GM21576 (cell line): ENCODE data around the gene TJP1.
A peak's percentile ranks its signal among the peaks of the same experiment; 100 is the strongest.
"Not testable (repeated sequence)": the region's sequence is repeated elsewhere in the genome, so short reads cannot be mapped to it uniquely, and the experiment has no call there.

Experiments
- ATAC-seq: cut with Tn5 transposase; IDR thresholded peaks from one replicate; pipeline ENCODE4 v1.9.1; 2021; ENCODE audit warnings: mild to moderate bottlenecking, moderate library complexity; ENCODE audit not compliant: unreplicated experiment

The TJP1 gene

DNA sequence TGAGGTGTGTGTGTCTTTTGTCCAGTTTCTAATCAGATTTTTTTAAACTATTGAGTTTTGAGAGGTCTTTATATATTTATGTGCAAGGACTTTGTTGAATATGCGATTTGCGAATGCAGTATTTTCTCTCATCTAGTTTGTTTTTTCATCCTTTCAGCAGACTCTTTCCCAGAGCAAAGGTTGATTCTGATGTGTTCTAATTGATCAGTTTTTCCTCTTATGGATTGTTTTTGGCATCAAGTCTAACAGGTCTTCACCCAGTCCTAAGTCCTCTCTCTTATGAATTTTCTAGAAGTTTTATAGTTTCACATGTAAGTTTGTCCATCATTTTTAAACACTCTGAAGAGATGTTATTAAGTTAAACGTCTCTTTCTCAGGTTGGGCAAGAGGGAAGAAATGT lies 17.8 kb upstream of the TJP1 start:
- ATAC-seq: no peak

GRCh38 chr15:29838352-29839010 lies 16.2 kb upstream of the TJP1 start:
- no peak for ATAC-seq

- no peak for ATAC-seq
Observed at GRCh38 chr15:29835301-29835700, 13.0 kb upstream of the TJP1 start.

- ATAC-seq: no peak
Observed at GRCh38 chr15:29832709-29833108, 10.4 kb upstream of the TJP1 start.

GRCh38 chr15:29826908-29827820 lies 4.9 kb upstream of the TJP1 start:
- no peak for ATAC-seq

GRCh38 chr15:29825227-29825626 lies 3.0 kb upstream of the TJP1 start:
- no peak for ATAC-seq

GRCh38 chr15:29822684-29823459 lies 604 bp upstream of the TJP1 start:
- ATAC-seq: no peak

DNA sequence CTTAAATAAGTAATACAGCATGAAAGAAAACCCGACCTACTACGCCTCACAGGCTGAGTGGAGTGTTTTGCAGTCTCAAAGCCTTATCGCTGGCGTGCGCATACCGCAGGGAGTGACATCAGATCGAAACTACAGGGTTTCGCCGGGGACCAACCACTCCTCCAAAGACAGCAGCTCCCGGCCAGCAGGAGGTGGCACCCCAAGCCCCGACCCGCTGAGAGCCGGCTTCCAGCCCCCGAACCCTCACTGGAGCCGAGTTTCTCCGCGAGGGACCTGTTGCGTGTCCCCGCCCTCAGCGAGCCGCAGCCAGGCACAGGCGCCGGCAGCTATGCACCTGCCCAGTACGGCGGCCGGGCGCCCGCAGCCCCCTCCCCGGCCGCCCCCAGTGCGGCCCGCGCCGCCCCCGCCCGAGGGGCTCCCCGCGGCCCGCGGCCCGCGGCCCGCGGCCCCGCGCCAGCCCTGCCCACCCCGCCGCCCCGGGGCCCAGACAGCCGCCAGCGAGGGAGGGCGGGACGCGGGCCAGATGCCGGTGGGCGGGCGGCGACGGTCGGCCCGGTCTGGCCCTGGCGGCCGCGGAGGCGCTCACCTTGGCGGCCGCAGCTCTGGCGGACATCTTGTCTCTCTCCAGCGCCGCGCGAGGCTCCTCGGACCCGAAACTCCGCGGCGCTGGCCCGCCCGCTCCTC lies 710 bp downstream of the TJP1 start:
- ATAC-seq: peak; percentile 59

- no peak for ATAC-seq
Observed at GRCh38 chr15:29820394-29821154, 1.7 kb downstream of the TJP1 start.

GRCh38 chr15:29819979-29820378 lies 2.3 kb downstream of the TJP1 start:
- no peak for ATAC-seq

- no peak for ATAC-seq
Observed at GRCh38 chr15:29818141-29818540, 4.1 kb downstream of the TJP1 start.

- not testable (repeated sequence) for ATAC-seq
Observed at GRCh38 chr15:29817455-29817854, 4.8 kb downstream of the TJP1 start.

DNA sequence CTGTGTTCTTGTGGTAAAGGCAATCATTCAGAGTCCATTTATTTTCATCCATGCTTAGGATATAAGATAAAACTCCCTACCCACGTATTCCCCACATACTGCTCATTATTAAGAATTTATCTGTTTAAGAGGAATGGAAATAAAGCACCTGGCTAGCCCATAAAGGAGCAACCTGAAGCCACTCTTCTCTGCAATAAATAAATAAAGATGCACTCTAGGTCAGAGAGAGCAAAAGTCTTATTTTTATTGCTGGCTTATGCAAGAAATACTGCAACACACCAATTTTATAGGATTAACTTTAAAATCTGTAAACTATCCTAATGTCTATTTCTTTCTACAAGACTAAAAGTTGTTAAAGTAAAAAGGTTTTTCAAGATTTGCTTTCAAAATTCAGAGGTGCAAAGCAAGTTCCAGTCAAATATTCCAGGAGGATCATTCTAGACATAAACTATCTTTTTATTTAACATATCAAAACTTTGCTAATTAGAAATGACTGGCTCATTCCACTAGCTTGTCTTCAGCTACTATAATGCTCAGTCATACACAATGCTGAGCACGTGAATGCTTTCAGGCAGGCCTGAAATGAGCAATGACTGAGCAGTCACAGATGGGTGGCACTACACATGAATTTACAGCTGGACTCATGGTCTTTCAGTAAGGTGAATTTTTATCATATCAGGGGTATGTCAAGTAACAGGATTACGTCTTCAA lies 7.1 kb downstream of the TJP1 start:
- ATAC-seq: no peak

DNA sequence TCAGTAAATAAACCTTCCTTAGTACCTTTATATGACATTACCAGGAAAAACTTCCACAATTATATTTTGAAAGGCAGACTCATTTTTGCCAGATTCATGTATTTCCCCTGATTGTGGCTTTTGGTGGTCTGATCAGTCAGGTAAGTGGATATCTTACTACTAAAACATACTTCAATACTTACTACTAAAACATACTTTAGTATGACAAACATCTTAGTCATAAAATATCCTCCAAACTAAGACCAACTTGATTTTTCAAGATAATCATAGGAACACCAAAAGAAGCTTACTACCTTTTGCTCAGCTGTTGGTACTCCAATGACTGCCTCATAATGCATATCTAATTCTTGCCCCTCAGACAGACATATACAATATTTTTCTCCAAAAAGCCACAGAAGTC lies 9.3 kb downstream of the TJP1 start:
- ATAC-seq: no peak

DNA sequence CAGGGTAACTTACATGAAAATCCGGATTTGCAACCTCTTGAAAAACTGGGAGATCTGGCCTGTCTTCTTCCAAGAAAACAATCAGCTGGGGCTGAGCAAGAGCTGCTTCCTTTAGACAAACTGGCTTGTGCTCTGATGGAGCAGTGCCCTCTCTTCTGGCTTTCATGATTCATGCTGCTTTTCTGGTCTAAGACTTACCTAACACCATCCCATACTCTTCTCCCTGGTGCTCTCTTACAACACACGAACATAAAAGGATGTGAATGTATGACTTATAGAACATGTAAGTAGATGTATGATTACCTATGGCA lies 9.9 kb downstream of the TJP1 start:
- ATAC-seq: no peak

- ATAC-seq: no peak
Observed at GRCh38 chr15:29811691-29812383, 10.4 kb downstream of the TJP1 start.

GRCh38 chr15:29805708-29806104 lies 16.6 kb downstream of the TJP1 start:
- no peak for ATAC-seq

GRCh38 chr15:29805043-29805707 lies 17.1 kb downstream of the TJP1 start:
- no peak for ATAC-seq

DNA sequence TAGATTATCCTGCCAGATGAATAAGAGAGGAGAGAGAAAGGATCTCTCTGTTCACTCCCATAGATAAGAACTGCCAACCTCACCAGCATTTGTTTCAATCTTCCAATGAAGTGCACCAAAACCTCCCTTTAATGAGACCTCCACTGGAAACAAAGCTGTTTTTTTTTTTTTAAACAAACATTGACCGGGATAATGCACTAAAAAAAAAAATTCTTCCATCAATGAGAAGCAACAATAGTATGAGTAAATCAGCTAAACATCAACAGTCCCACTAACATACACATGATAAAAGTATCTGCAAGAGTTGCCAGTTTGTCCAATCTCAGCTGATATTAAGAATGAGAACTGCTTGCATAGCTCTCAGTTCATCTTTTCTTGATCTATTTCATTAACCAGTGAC lies 19.9 kb downstream of the TJP1 start:
- no peak for ATAC-seq
